Anterior cingulate cortex (tissue), 58 donors: ENCODE measurements around the gene DNAH10.

Experiments used
- DNase-seq, 58 donors: peaks; one replicate each; lab custom pipeline; 2025; lab: John Stamatoyannopoulos, UW

The DNAH10 gene

DNA sequence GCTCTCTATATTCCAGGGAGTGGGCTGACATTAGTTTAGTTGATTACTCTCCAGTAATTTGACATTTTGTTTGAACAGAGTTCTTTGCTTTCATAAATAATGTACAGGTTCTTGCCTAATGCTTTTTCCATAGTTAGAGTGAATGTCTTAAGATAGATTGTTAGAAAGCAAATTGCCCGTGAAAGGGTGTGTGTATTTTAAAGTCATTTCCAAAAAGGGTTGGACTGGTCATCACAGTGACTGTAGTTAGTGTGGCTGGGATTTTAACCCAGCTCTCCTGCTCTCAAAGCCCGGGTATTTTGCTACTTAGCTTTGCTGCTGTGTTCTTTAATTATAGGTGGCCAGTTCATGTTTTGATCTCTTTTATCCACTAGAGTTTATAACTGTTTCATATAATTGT lies 74.2 kb downstream of the DNAH10 start:
- DNase-seq: no peak

DNA sequence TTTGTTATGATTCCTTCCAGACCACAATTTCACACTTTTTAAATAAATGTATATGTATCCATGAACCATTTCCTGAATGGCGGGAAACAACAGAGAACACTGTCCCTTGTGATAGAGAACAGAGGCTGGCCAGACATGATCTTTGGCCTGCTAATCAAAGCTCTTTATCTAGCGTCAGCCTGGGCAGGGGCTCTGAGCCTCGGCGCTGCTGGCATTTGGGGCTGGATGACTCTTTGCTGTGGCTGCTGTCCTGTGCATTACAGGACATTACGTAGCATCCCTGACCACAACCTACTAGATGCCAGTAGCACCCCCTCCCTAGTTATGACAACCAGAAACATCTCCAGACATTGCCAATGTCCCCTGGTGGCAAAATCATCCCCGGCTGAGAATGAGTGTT lies 77.7 kb downstream of the DNAH10 start:
- DNase-seq: no peak

DNA sequence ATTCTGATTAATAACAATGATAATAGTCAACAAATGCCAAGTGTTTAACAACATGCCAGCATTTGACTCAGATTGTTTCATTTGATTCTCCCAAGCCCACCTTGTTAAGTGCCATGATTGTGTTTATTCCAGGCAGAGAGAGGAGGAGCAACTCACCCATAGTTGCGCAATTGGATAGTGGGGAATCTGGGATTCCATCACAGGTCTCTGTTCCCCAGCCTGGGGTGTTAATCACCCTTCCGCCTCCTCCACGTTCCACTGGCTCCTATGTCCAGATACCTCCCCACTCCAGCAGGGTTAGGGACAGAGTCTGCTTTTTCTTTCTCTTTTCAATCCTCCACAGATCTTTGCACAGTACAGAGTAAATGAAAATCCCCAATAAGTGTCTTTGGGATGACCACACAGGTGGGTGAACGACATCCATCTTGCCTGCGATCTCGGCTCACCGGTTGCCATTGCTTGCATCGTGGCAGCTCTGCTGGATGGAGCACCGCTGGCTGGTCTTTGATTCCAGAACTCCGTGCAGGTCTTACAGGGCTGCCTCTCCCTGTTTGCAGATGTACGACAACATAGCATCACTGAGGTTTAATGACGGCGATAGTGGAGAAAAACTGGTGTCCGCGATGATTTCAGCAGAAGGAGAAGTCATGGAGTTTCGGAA lies 78.8 kb downstream of the DNAH10 start:
- DNase-seq: no peak

DNA sequence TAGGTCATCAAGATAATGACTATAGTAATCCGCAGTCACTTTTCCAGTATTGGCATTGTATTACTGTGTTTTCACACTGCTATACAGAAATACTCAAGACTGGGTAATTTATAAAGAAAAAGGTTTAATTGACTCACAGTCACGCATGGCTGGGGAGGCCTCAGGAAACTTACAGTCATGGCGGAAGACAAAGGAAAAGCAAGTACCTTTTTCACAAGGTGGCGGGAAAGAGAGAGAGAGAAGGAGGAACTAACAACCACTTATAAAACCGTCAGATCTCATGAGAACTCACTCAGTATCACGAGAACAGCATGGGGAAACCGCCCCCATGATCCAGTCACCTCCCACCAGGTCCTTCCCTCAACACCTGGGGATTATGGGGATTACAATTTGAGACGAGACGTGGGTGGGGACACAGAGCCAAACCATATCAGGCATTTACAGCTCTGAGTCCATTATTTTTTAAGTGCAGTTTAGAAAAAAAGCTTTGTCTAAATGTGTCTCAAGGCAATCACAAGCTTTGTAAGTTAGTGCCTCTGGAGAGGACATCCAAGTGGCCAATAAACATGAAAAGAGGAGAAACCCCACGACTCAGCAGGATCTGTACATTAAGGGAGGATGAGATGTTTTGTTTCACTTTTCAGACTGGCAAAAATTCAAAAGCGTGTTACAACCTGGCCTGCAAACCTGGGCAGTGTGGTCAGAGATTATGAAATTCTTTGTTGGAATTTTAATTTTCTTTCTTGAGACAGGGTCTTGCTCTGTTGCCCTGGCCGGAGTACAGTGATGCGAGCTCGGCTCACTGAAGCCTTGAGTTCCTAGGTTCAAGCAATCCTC lies 82.0 kb downstream of the DNAH10 start:
- DNase-seq: no peak

DNA sequence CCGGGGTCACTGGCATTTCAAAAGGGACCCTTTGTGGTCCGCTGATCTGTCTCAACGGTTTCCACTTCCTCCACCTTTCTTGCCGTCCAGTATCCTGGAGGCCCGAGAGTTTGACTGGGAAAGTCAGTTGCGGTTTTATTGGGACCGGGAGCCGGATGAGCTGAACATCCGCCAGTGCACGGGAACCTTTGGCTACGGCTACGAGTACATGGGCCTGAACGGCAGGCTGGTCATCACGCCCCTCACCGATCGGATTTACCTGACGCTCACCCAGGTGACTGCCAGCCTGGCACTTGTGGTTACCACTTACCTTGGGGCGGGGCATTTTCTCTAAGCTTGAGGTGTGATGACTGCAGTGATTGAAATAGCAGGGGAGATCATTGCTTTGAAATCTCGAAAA lies 83.8 kb downstream of the DNAH10 start:
- no peak for DNase-seq

DNA sequence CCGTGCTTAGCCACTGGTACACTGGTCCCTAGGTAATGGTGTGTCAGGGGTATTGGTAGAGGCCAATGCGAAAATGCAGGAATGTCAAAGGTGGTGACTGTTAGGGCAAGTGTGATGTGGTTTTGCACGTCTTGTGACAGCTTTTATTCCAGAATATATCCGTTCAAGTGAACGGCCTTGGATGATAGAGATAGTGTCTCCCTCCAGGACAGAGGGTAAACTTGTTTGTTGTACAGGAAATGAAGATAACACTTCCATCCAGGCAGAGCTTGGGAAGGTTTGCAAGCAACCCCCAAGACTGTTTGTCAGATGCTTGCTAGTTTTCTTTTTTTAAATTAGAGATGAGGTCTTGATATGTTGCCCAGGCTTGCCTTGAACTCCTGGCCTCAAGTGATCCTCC lies 84.2 kb downstream of the DNAH10 start:
- no peak for DNase-seq

DNA sequence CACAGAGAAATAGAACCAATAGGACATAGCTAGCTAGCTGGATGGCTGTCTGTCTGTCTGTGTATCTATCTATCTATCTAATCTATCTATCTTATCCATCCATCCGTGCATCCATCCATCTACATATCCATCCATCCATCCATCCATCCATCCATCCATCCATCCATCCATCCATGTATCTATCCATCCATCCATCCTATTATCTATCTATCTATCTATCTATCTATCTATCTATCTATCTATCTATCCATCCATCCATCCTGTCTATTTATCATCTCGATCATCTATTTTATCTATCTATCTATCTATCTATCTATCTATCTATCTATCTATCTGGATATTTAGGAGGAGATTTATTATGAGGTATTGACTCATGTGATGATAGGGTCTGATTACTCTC lies 84.9 kb downstream of the DNAH10 start:
- no peak for DNase-seq

DNA sequence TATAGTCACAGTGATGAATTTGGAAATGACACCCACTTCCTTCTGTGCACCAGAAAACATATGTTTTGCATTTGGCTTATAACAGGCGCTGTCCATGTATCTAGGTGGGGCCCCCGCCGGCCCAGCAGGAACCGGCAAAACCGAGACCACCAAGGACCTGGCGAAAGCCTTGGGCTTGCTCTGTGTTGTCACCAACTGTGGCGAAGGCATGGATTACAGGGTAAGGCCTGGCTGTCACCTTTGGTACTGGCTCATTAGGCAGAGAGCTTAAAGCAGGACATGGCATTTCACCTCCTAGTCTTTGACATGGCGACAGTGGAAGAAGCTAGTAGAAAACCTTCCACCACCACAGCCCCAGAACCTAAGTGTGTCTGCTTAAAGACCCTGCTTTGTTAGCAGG lies 85.8 kb downstream of the DNAH10 start:
- no peak for DNase-seq

DNA sequence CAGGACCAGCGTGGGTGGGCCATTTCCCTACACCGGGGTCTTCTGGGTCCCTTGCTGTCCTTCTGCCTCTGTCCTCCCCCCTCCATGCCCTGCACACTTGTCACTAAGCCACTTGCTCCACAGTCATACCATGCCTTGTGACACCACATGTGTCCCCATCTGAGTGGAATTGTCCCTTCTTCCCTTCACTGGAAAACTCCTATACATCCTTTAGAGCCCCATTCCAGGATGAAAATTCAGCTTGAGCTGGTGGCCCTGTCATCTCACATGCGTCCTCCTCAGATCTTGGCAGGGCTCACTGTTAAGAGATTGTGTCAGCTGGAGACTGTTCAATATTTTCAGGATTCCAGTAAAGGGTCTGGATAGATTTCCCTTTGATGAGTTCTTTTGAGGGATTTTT lies 87.4 kb downstream of the DNAH10 start:
- no peak for DNase-seq

DNA sequence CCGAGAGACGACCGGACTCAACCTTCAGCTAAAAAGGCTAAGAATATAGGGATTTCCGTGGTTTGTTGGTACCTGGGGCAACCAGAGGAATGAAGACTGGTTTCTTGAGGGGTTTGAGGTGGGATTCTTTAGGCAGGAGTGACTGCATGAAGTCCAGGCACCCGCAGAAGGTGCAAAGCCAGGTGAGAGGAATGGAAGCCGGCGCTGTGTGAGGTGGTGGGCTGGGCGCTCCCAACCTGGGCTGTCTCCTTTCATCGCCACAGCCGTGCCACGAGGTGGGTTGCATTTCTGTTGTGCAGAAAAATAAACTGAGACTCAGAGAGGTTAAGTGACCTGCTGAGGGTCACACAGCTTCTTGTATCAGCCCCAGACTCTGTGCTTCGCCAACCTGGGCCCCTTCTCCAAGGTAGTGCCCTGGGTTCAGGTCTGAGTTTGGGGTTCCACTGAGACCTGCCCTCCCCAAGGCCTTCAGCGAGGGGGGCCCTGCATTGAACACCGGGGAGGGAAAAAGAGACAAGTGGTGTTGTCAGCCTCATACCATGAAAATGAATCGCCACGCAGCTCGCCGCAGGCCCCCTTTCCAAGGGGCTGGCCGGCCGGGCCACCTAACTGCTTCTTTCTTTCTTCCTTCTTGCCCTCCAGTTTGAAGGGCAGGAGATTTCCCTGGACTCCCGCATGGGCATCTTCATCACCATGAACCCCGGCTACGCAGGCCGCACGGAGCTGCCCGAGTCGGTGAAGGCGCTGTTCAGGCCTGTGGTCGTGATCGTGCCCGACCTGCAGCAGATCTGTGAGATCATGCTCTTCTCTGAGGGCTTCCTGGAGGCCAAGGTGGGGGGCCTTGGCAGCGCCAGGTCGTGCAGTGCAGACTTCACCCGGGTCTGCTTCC lies 88.4 kb downstream of the DNAH10 start:
- no peak for DNase-seq

DNA sequence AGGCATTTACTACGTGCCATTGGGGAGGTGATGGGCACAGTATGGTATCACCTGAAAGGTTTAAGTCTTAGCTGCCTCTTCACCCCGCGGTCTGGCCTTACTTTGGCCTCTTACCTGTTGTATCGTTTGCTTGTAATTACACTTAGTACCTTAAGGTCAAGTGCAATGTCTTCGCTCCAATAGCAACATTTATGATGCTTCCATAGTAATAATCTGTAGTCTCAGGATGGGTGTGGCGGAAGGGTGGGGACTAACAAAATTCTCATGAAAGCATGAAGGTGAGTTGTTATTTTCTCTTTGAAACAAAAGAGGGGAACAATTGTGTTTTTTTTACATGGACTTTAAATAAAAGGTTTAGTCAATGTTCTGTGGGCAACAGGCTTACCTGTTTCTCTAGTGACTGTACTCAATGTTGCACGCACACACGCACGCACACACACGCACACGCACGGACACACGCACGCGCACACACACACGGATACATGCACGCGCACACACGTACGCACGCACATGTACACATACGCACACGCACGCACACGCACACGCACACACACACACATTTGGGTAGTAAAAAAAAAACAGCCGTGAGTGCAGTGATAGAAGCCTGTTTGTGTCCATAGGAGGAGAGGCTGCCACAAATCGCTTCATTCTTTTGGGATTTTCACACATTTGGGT lies 91.4 kb downstream of the DNAH10 start:
- no peak for DNase-seq

DNA sequence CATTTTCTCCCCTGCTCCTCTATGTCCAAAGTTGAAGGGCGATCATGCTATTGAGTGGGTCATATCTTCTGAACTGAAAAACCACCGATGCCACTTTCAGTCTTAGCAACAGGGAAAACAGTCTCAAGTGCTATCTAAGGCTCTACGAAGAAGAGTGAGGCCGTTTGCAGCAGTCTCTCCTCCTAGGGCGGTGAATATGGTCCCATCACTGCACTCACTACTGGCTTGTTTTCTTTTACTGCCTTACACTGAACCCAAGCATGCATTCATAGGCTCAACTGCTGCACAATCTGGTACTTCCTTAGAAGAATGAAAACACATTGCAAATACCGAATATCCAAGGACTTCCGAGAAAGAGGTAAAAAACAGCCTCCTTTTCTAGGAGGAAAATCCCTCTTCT lies 92.1 kb downstream of the DNAH10 start:
- DNase-seq: no peak

DNA sequence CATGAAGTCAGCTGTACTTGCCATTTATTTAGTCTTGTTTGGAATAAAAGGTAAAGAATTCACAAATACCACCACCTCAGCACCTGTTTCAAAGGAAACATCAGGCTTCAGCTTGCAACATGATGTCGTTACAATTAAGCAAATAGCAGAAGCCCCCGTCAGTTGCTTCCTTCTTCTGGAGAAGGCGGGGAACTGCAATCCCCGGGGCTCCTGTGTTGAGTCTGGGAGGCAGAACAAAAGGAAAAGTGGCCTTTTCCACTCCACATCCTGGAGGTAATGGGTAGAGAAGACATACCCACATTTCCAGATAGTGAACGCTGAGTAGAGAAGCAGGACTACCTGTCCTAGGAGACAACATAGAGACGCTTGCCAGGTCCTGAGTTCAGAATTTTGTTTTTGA lies 92.8 kb downstream of the DNAH10 start:
- DNase-seq: no peak

DNA sequence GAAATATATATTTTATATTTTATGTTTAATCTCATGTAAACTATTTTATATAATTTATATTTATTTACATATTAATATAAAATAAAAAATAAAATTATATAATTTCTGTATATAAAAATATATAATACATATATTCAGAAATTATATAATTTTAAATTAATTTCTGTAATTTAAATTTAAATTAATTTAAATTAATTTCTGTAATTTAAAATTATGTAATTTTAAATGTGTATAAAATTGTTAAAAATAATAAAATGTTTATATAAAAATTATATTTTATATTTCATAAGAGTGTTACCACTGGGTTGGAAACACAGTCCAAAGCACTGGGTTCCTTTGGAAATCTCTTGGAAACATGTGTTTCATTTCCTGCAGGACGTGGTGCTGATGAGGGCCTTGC lies 94.6 kb downstream of the DNAH10 start:
- no peak for DNase-seq

DNA sequence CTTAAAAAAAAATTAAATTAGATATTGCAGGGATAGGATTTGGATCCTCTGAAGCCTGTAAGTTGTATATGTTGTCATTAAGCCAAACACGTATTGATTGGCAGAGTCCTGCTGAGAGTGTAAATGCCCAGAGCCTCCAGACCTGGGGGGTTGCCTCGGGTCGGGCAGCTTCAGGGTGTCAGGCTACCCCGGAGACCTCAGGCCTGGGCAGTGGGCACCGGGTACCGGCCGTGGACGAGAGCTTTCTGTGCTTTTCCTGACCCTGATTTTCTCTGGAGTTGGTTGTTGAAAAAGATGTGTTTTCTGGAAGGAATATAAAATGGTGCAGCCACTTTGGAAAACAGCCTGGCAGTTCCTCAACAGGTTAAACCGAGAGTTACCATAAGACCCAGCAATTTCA lies 96.1 kb downstream of the DNAH10 start:
- DNase-seq: no peak

DNA sequence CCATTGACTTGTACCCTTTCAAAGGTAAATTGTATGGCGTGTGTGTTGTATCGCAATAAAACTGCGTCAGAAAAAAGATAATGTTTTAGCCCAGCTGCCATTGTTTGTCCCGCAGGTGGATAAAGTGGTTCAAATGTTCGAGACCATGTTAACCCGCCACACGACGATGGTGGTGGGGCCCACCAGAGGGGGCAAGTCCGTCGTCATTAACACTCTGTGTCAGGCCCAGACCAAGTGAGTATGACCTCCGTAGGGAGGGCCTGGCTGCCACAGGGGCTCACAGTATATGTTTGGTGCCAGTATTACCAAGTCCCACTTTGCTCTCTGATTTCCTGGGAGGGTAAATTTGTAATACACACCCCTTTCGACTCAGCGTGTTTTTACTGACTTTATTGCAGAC lies 96.9 kb downstream of the DNAH10 start:
- DNase-seq: no peak

DNA sequence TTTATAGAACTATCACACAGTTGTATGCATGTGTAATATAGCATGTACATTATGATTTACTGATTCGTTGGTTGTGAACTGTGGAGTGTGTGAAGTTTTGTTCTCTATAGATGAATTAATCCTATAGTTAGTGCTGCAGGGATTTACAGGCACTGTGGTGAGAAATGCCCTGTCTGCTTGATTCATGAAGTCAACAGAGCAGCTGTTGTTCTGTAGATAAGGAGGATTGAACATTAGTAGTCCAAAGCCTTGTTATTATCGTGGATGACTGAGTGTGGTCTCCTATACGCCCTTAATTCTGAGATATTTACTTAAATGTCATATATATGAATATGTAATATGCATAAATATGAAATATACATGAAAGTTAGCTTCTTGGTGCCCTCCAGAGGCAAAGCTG lies 98.3 kb downstream of the DNAH10 start:
- peak in 2 of 58 donors; percentile 3 to 26 for DNase-seq

DNA sequence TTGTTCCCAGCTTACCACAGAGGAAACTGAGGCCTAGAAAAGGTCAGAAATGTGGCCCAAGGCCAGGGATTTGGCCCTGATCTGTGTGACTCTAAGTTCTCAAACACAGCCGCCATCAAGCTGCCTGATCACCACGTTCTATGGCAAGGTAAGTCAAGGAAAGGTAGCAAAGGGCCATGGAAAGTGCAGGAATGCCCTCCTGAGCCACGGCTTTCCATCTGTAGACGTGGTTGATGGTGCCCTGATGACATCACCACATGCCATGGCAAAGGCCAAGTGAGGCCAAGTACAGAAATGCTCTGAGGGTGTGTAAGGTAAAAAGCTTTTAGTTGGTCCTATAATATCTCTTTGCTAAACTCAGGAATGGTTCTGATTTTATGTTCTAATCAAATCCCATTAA lies 99.3 kb downstream of the DNAH10 start:
- no peak for DNase-seq

DNA sequence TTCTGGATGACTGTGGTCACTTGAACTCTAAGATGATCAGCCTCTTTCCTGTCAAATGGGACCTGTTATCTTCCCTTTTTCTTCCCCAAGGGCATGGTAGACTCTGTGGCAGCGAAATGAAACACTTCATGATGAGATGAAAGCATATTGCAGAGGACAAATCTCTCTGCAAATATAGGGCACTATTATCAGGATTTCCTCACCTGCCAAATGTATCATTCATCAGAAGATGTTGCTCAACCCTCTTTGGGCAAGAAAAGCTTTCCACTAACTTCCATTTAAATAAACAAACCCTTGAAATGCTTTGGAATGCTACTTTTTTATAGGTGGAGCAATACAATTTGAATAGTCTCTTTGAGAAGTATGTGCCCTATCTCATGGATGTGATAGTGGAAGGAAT lies 105.0 kb downstream of the DNAH10 start:
- no peak for DNase-seq

DNA sequence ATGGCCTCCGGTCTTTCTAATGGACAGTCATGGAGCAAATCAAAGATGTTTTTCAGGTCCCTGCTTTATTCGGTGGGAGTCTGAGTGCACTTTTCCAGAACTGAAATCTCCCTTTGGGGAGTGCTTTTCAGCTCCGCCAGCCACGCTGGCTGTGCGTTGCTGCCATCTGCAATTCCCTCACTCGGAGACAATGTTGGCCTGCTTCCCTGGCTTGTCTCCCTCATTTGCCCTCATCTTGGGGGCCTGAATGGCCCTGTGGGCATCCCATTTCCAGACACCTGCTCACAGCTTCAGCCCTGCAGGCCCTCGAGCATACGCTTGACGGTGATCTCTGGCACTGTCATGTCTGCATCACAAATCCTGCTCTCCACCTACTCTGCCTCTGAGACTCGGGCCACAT lies 106.7 kb downstream of the DNAH10 start:
- no peak for DNase-seq

DNA sequence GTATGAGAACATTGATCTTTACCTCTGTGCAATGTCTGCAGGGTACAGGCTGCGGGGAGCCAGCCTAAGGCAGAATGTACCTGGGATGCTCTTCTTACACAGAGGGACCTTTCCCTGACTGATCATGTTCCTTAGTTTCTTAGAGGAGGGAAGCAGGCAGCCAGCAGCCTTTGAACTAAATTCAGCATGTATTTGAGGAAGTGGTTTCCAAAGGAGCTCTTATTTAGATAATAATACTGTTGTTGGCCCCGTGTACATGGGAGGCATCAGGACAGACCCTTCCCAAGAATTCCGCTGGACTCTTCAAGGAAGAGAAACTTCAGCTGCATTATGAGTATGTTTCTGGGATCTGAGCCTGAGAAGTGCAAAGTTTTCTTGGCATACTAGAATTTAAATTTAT lies 111.7 kb downstream of the DNAH10 start:
- no peak for DNase-seq
